K562 (cell line): Measurements from ENCODE around the gene COQ8B. TPM values are rescaled to one million over a fixed set of nuclear protein-coding genes. Genes with fewer than 3 reads are reported as not detected.

ENCODE experiments used
- ATF2 ChIP-seq: sonication (generic); formaldehyde crosslinking; IDR thresholded peaks from 2 replicates; pipeline ENCODE4 v1.8.1; 2022; ENCODE audit warnings: missing genetic modification reagents
- CTCF ChIP-seq, 3 experiments: IDR thresholded peaks in 2 of 3; conservative IDR thresholded peaks in 1 of 3; 2 replicates each; pipeline ENCODE4 v1.5.1; 2011 to 2012; ENCODE audit warnings: low read length in 3 of 3, mild to moderate bottlenecking in 3 of 3, control low read depth in 2 of 3, improper control_type of control experiment in 1 of 3, inconsistent platforms in 1 of 3, low read depth in 1 of 3, mixed read lengths in 1 of 3, moderate library complexity in 1 of 3; ENCODE audit not compliant: insufficient read depth in 2 of 3
- FOXJ3 ChIP-seq: sonication (generic); formaldehyde crosslinking; IDR thresholded peaks from 2 replicates; pipeline ENCODE4 v1.4.0; 2020; ENCODE audit warnings: mild to moderate bottlenecking, missing genetic modification reagents
- HNRNPL ChIP-seq: fragments of 200-400 bp; formaldehyde crosslinking; IDR thresholded peaks from 2 replicates; pipeline ENCODE4 v1.6.1; 2017; ENCODE audit warnings: low read depth, mild to moderate bottlenecking, low read length
- IRF2 ChIP-seq: sonication (generic); formaldehyde crosslinking; IDR thresholded peaks from 2 replicates; pipeline ENCODE4 v1.8.1; 2022; ENCODE audit warnings: mild to moderate bottlenecking, missing genetic modification reagents
- MEF2A ChIP-seq: IDR thresholded peaks from 2 replicates; pipeline ENCODE4 v1.6.1; 2011; ENCODE audit warnings: low read depth, mild to moderate bottlenecking, low read length, moderate library complexity; ENCODE audit not compliant: control insufficient read depth
- MNT ChIP-seq, 2 experiments: fragments of 450-650 bp; conservative IDR thresholded peaks; 2 replicates each; pipeline ENCODE4 v1.6.1; 2017; ENCODE audit warnings: mild to moderate bottlenecking in 2 of 2, moderate library complexity in 2 of 2
- RCOR1 ChIP-seq, 2 experiments: IDR thresholded peaks; 2 replicates each; pipeline ENCODE4 v1.6.1; 2012; ENCODE audit warnings: low read depth in 2 of 2, low read length in 2 of 2, borderline replicate concordance in 1 of 2, improper control_type of control experiment in 1 of 2
- RFX5 ChIP-seq: IDR thresholded peaks from 2 replicates; pipeline ENCODE4 v1.6.1; 2011; ENCODE audit warnings: low read depth, mild to moderate bottlenecking, improper control_type of control experiment, low read length
- ZBTB1 ChIP-seq: sonication (generic); formaldehyde crosslinking; IDR thresholded peaks from 2 replicates; pipeline ENCODE4 v1.8.1; 2023; ENCODE audit warnings: missing genetic modification reagents, low read depth, mild to moderate bottlenecking, borderline replicate concordance
- ZBTB7A ChIP-seq: IDR thresholded peaks from 2 replicates; pipeline ENCODE4 v1.6.1; 2011; ENCODE audit warnings: low read depth, mild to moderate bottlenecking, low read length, moderate library complexity, borderline replicate concordance; ENCODE audit not compliant: control insufficient read depth
- ZKSCAN1 ChIP-seq: fragments of 150-350 bp; IDR thresholded peaks from 2 replicates; pipeline ENCODE4 v1.6.1; 2016; ENCODE audit warnings: low read depth, low read length
- ZNF277 ChIP-seq: fragments of 250-450 bp; sonication (Bioruptor Pico); IDR thresholded peaks from 2 replicates; pipeline ENCODE4 v1.8.0; 2022; ENCODE audit warnings: inconsistent platforms, mild to moderate bottlenecking, moderate library complexity, borderline replicate concordance
- ZNF449 ChIP-seq: fragments of 250-450 bp; sonication (Bioruptor Pico); IDR thresholded peaks from 2 replicates; pipeline ENCODE4 v1.8.0; 2022; ENCODE audit warnings: moderate library complexity, mild to moderate bottlenecking, inconsistent platforms
- ZNF668 ChIP-seq: fragments of 250-450 bp; sonication (Bioruptor Pico); IDR thresholded peaks from 2 replicates; pipeline ENCODE4 v1.8.0; 2022; ENCODE audit warnings: mild to moderate bottlenecking, inconsistent platforms
- polyA plus RNA-seq, 8 experiments: library from polyadenylated mRNA; depleted of rRNA in 4 of 8; stranded (reverse) in 5 of 8; unstranded in 3 of 8; fragments of >200 nt; fragmentation: Nextera tagmentation in 2 of 8; fragmentation: Illumina TruSeq in 1 of 8; extraction: Ambion mirVana in 2 of 8; extraction: Trizol in 1 of 8; gene quantifications; 2 replicates each; pipeline versions ENCODE4 v1.2.1 to v1.2.3, GENCODE V29; 2011 to 2014; ENCODE audit warnings: inconsistent platforms in 1 of 8, missing spikeins in 1 of 8
- total RNA-seq, 7 experiments: library from RNA; depleted of rRNA in 6 of 7; stranded (reverse); fragments of >200 nt in 6 of 7; fragmentation: Illumina TruSeq in 2 of 7; extraction: Trizol in 2 of 7; gene quantifications; 2 replicates each; pipeline versions ENCODE4 v1.2.1 to v1.2.3, GENCODE V29; 2011 to 2021; ENCODE audit warnings: low replicate concordance in 1 of 7

The COQ8B gene
- total and polyA plus RNA-seq, 9 of the 15 experiments (the other 6 are each of a cell fraction or from before 2014, with no cell fraction given), result 0.41 to 32.3 (median 12.9) TPM

GRCh38 chr19:40687525-40688016, 29.1 kb downstream of the COQ8B start (continued):
- TF ChIP-seq CTCF (IDR thresholded peaks at IDR 0.05 in 2 of 3, conservative IDR thresholded peaks at IDR 0.05 in 1 of 3; ENCODE audit: insufficient read depth in 2 of 3, low read depth in 1 of 3, low read length in 3 of 3), result no peak
- TF ChIP-seq ZBTB1 (CRISPR knock-in tag), result peak; percentile 68; the same call in 1 of the 2 replicates
- no peak for TF ChIP-seq ZBTB7A
- TF ChIP-seq HNRNPL, result no peak
- TF ChIP-seq MEF2A, result no peak
- no peak for TF ChIP-seq ATF2 (CRISPR knock-in tag)
- no peak for TF ChIP-seq FOXJ3
- TF ChIP-seq ZNF449 (CRISPR knock-in tag), result no peak
- TF ChIP-seq ZNF277 (CRISPR knock-in tag), result no peak
- 0 out of 4 replicates have a peak, but pooled peaks of 1 of the 2 experiments have one; percentile 5 for TF ChIP-seq RCOR1 (IDR thresholded peaks at IDR 0.05; ENCODE audit: borderline replicate concordance in 1 of 2, low read depth in 2 of 2, low read length in 2 of 2)
- peak; percentile 66 to 81 for TF ChIP-seq MNT (conservative IDR thresholded peaks at IDR 0.05)
- TF ChIP-seq RFX5, result no peak
- no peak for TF ChIP-seq IRF2
- TF ChIP-seq ZKSCAN1, result no peak
- no peak for TF ChIP-seq ZNF668 (CRISPR knock-in tag)
